Brain microvascular endothelial cell (primary cell): ENCODE measurements around the gene PRKACA.

Source experiments
- DNase-seq: peaks from one replicate; pipeline ENCODE4 v3.0.0-alpha.2; 2020
- H3K27ac ChIP-seq: fragments of 250-450 bp; sonication (Bioruptor Pico); 2 replicates; pipeline ENCODE4 v1.5.1; 2020; ENCODE audit warnings: mild to moderate bottlenecking, moderate library complexity
- H3K27me3 ChIP-seq: fragments of 250-450 bp; sonication (Bioruptor Pico); replicated peaks from 2 replicates; pipeline ENCODE4 v1.5.1; 2020; ENCODE audit warnings: mild to moderate bottlenecking
- H3K36me3 ChIP-seq: fragments of 250-450 bp; sonication (Bioruptor Pico); replicated peaks from 2 replicates; pipeline ENCODE4 v1.5.1; 2020; ENCODE audit warnings: mild to moderate bottlenecking
- H3K4me3 ChIP-seq: 2 replicates; pipeline ENCODE4 v1.5.1; 2011; ENCODE audit warnings: low read depth, mild to moderate bottlenecking, control low read depth, low read length, moderate library complexity
- CTCF ChIP-seq: IDR thresholded peaks from 2 replicates; pipeline ENCODE4 v1.5.1; 2011; ENCODE audit warnings: low read depth, mild to moderate bottlenecking, moderate library complexity, low read length, control low read depth, inconsistent platforms; ENCODE audit errors: missing control alignments
- in situ Hi-C: cut with HindIII; loops from 2 replicates; pipeline ENCODE4 v1.10.0; 2017; ENCODE audit warnings: low sequenced_read_pairs, low pct_ligation_motif_present

The PRKACA gene

GRCh38 chr19:14122924-14123323, 5.4 kb upstream of the PRKACA start:
- Histone ChIP-seq H3K27ac (no peak overlapping the region), H3K27me3 (no peaks in the 10 kb centered on the region), H3K4me3 (no peak overlapping the region), H3K36me3 (no peaks in the 10 kb centered on the region)
- TF ChIP-seq CTCF, result no peak
- no peak for DNase-seq
- in situ Hi-C loops, result no loop called here

GRCh38 chr19:14120497-14120780, 2.9 kb upstream of the PRKACA start:
- Histone ChIP-seq H3K4me3 (no peak overlapping the region), H3K36me3 (no peaks in the 10 kb centered on the region), H3K27ac (no peak overlapping the region), H3K27me3 (no peaks in the 10 kb centered on the region)
- TF ChIP-seq CTCF, result no peak
- in situ Hi-C loops, result no loop called here
- no peak for DNase-seq

DNA sequence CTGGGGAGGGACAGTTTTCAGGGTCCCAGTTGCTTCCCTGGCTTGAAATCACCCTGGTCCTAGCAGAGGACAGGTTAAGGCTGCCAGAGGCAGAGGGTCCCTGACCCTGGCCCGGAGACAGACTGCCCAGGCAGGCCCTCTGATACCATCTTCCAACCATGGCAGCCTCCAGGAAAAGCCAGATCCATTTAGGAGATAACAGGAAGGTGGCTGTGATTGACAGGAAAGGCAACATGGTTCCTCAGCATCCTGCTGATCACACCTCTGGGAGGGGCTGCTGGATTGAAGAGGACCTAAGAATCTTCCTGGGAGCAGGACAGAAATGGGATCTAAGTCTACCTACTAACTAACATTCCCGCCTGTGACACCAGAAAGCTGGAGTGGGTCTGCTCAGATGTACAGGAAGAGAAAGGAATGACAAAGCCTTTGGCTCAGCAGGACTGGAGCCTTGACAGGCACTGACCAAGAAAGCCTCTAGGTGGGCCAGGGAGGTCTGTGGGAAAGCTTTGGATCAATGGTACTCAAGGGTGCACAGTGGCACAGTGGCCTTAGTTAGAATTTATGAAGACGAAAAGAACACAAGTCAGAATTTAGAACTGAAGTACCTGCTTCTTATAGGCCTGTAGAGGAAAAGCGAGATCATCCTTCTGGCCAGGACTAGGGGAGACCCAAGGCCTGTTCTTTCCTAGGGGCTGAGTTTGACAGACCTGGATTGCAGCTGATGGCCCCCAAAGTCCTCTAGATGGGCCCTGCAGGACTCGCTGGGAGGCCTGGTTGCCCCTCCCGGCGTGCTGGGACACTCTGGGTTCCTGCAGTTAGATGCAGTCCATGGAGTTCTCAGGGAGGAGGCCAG, 2.3 kb upstream of the PRKACA start:
- in situ Hi-C loops, result no loop called here
- no peak for TF ChIP-seq CTCF
- H3K27me3 ChIP-seq, result no peaks in the 10 kb centered on the region
- no peaks in the 10 kb centered on the region for H3K36me3 ChIP-seq
- no peak overlapping the region for H3K27ac ChIP-seq
- no peak overlapping the region for H3K4me3 ChIP-seq
- DNase-seq, result no peak

- H3K27me3 ChIP-seq, result no peaks in the 10 kb centered on the region
- in situ Hi-C loops, result no loop called here
- DNase-seq, result no peak
- H3K36me3 ChIP-seq, result no peaks in the 10 kb centered on the region
- no peak overlapping the region for H3K4me3 ChIP-seq
- no peak overlapping the region for H3K27ac ChIP-seq
- no peak for TF ChIP-seq CTCF
Measured at GRCh38 chr19:14119146-14119545, 1.6 kb upstream of the PRKACA start.

GRCh38 chr19:14118165-14119051, 846 bp upstream of the PRKACA start:
- peak overlapping the region; percentile 66 for H3K27ac ChIP-seq
- H3K36me3 ChIP-seq, result no peaks in the 10 kb centered on the region
- peak; percentile 28 for DNase-seq
- TF ChIP-seq CTCF, result no peak
- H3K27me3 ChIP-seq, result no peaks in the 10 kb centered on the region
- H3K4me3 ChIP-seq, result peak overlapping the region; percentile 53
- in situ Hi-C loops, result no loop called here
